Thoracic aorta (tissue), 2 donors: Measurements from ENCODE around the gene ARHGEF17. TPM values are rescaled to one million over a fixed set of nuclear protein-coding genes. Genes with fewer than 3 reads are reported as not detected.

ENCODE experiments used
- ATAC-seq: fragments of 150-250 bp; one replicate; pipeline ENCODE4 v1.8.0; 2017; ENCODE audit warnings: low read depth; ENCODE audit not compliant: insufficient number of reproducible peaks, low FRiP score
- DNase-seq: peaks from one replicate; pipeline ENCODE4 v3.0.0-alpha.2; 2020; ENCODE audit warnings: low spot score
- H3K27ac ChIP-seq, 2 donors: fragments of 200-600 bp; sonication (generic); 1 replicate in 1 of 2; 2 replicates in 1 of 2; pipeline ENCODE4 v1.5.1; 2016; ENCODE audit warnings: mild to moderate bottlenecking in 2 of 2, moderate library complexity in 2 of 2
- H3K27me3 ChIP-seq: fragments of 200-600 bp; sonication (generic); replicated peaks from 2 replicates; pipeline ENCODE4 v1.6.0; 2016; ENCODE audit warnings: mild to moderate bottlenecking; ENCODE audit not compliant: insufficient read depth
- H3K36me3 ChIP-seq: fragments of 200-600 bp; sonication (generic); one replicate; pipeline ENCODE4 v1.5.1; 2016
- H3K4me1 ChIP-seq, 2 donors: fragments of 200-600 bp; sonication (generic); 1 replicate in 1 of 2; 2 replicates in 1 of 2; pipeline versions ENCODE4 v1.5.1 to v1.6.0; 2016; ENCODE audit warnings: low read depth in 2 of 2, mild to moderate bottlenecking in 1 of 2; ENCODE audit not compliant: control insufficient read depth in 1 of 2
- H3K4me3 ChIP-seq: fragments of 200-600 bp; sonication (generic); 2 replicates; pipeline ENCODE4 v1.5.1; 2016; ENCODE audit warnings: mild to moderate bottlenecking
- H3K9me3 ChIP-seq: fragments of 200-600 bp; sonication (generic); 2 replicates; pipeline ENCODE4 v1.5.1; 2016
- CTCF ChIP-seq: fragments of 200-600 bp; sonication (generic); IDR thresholded peaks from one replicate; pipeline ENCODE4 v1.5.1; 2019; ENCODE audit warnings: antibody characterized with exemption
- total RNA-seq, 2 donors: library from RNA; depleted of rRNA; stranded (reverse); fragments of >200 nt; gene quantifications; one replicate each; pipeline versions ENCODE4 v1.1.0 to v1.2.3, GENCODE V29; 2016

The ARHGEF17 gene
- total RNA-seq, 2 donors from 2014 or later = 244 to 308 TPM

- no peaks in the 10 kb centered on the region for H3K27me3 ChIP-seq
- H3K9me3 ChIP-seq = no peaks in the 10 kb centered on the region
- no peak for TF ChIP-seq CTCF
- H3K4me1 ChIP-seq = peaks cover 76 to 95% of the 10 kb centered on the region in 2 donors
- peak overlapping the region; percentile 17 for H3K4me3 ChIP-seq
- DNase-seq = peak; percentile 76
- H3K36me3 ChIP-seq = no peaks in the 10 kb centered on the region
- H3K27ac ChIP-seq = peak overlapping the region; percentile 98 to 100
- ATAC-seq = peak; percentile 49
Observed at GRCh38 chr11:73317373-73317772, 9.3 kb downstream of the ARHGEF17 start.

GRCh38 chr11:73317803-73318202 is 9.7 kb downstream of the ARHGEF17 start:
- H3K9me3 ChIP-seq = no peaks in the 10 kb centered on the region
- no peaks in the 10 kb centered on the region for H3K27me3 ChIP-seq
- no peak for TF ChIP-seq CTCF
- no peaks in the 10 kb centered on the region for H3K36me3 ChIP-seq
- H3K4me1 ChIP-seq = peaks cover 80 to 99% of the 10 kb centered on the region in 2 donors
- ATAC-seq (no peak), DNase-seq (no peak)
- H3K27ac ChIP-seq = peak overlapping the region; percentile 98 to 100
- peak overlapping the region; percentile 17 for H3K4me3 ChIP-seq

GRCh38 chr11:73318501-73319011 is 10.5 kb downstream of the ARHGEF17 start:
- H3K4me1 ChIP-seq = peaks cover 82 to 99% of the 10 kb centered on the region in 2 donors
- no peaks in the 10 kb centered on the region for H3K9me3 ChIP-seq
- peak overlapping the region; percentile 98 to 100 for H3K27ac ChIP-seq
- DNase-seq (no peak), ATAC-seq (no peak)
- H3K4me3 ChIP-seq = peak overlapping the region; percentile 17
- H3K36me3 ChIP-seq = no peaks in the 10 kb centered on the region
- no peak for TF ChIP-seq CTCF
- H3K27me3 ChIP-seq = no peaks in the 10 kb centered on the region

GRCh38 chr11:73320763-73321603 is 12.9 kb downstream of the ARHGEF17 start:
- Histone ChIP-seq H3K36me3 (peaks cover 3% of the 10 kb centered on the region), H3K4me3 (peak overlapping the region; percentile 47), H3K27me3 (no peaks in the 10 kb centered on the region), H3K9me3 (no peaks in the 10 kb centered on the region), H3K27ac (peak overlapping the region; percentile 98 to 100), H3K4me1 (peaks cover 85 to 99% of the 10 kb centered on the region in 2 donors)
- ATAC-seq (no peak), DNase-seq (no peak)
- no peak for TF ChIP-seq CTCF

- H3K27ac ChIP-seq = peak overlapping the region; percentile 98 to 100
- DNase-seq = no peak
- peak overlapping the region; percentile 47 for H3K4me3 ChIP-seq
- no peaks in the 10 kb centered on the region for H3K27me3 ChIP-seq
- H3K9me3 ChIP-seq = no peaks in the 10 kb centered on the region
- TF ChIP-seq CTCF = no peak
- H3K4me1 ChIP-seq = peaks cover 85 to 99% of the 10 kb centered on the region in 2 donors
- ATAC-seq = no peak
- H3K36me3 ChIP-seq = peaks cover 3% of the 10 kb centered on the region
Observed at GRCh38 chr11:73321604-73322381, 13.7 kb downstream of the ARHGEF17 start.
